ENCODE measurements around the gene ATL3.
"Not testable (repeated sequence)": the region's sequence is repeated elsewhere in the genome, so short reads cannot be mapped to it uniquely, and the experiment has no call there.

Gene ATL3, protein sequence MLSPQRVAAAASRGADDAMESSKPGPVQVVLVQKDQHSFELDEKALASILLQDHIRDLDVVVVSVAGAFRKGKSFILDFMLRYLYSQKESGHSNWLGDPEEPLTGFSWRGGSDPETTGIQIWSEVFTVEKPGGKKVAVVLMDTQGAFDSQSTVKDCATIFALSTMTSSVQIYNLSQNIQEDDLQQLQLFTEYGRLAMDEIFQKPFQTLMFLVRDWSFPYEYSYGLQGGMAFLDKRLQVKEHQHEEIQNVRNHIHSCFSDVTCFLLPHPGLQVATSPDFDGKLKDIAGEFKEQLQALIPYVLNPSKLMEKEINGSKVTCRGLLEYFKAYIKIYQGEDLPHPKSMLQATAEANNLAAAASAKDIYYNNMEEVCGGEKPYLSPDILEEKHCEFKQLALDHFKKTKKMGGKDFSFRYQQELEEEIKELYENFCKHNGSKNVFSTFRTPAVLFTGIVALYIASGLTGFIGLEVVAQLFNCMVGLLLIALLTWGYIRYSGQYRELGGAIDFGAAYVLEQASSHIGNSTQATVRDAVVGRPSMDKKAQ

GRCh38 chr11:63671322-63672155, at the start of gene ATL3:
TSS of gene ATL3 (minus strand) at chr11:63671376. CDS start at chr11:63671335, 41 bp downstream.
- peak; percentile 96 for DNase-seq

GRCh38 chr11:63720611-63721010, 49.4 kb upstream of the ATL3 start:
- DNase-seq = no peak

DNA sequence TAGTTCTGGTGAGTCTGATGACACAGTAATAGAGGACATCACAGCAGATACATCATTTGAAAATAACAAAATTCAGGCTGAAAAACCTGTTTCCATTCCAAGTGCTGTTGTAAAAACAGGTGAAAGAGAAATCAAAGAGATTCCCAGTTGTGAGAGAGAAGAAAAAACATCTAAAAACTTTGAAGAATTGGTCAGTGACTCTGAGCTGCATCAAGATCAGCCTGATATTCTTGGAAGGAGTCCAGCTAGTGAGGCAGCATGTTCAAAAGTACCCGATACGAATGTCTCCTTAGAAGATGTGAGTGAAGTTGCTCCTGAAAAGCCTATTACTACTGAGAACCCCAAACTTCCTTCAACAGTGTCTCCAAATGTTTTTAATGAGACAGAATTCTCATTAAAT, 48.8 kb upstream of the ATL3 start:
- DNase-seq = no peak

DNA sequence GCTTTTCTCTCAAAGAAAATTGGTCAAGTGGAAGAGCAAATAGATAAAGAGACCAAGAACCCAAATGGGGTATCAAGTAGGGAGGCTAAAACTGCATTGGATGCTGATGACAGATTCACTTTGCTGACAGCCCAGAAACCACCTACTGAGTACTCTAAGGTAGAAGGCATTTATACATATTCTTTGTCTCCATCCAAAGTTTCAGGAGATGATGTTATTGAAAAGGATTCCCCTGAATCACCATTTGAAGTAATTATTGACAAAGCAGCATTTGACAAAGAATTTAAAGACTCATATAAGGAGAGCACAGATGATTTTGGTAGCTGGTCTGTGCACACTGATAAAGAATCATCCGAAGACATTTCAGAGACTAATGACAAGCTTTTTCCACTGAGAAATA, 47.8 kb upstream of the ATL3 start:
- no peak for DNase-seq

DNA sequence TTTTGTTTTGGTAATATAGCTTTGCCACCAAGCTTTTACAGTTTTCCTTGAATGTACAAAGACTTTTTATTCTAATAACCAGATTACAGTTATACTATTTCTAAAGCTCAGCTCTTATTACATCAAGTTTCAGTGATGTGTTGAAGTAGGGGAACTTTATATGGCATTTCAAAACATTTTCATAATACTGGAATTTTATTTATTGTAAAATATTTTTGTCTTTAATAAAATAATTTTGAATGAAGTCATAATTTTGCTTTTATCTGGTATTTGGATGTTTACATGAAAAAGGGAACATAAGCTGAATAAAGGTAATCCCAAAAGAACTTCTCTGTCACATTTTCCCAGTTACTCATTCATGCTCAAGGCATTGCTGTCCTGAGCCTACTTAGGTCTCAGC, 44.9 kb upstream of the ATL3 start:
- no peak for DNase-seq

GRCh38 chr11:63713766-63714165, 42.6 kb upstream of the ATL3 start:
- no peak for DNase-seq

- DNase-seq = no peak
These were observed 40.7 kb upstream of the ATL3 start for GRCh38 chr11:63711838-63712237.

DNA sequence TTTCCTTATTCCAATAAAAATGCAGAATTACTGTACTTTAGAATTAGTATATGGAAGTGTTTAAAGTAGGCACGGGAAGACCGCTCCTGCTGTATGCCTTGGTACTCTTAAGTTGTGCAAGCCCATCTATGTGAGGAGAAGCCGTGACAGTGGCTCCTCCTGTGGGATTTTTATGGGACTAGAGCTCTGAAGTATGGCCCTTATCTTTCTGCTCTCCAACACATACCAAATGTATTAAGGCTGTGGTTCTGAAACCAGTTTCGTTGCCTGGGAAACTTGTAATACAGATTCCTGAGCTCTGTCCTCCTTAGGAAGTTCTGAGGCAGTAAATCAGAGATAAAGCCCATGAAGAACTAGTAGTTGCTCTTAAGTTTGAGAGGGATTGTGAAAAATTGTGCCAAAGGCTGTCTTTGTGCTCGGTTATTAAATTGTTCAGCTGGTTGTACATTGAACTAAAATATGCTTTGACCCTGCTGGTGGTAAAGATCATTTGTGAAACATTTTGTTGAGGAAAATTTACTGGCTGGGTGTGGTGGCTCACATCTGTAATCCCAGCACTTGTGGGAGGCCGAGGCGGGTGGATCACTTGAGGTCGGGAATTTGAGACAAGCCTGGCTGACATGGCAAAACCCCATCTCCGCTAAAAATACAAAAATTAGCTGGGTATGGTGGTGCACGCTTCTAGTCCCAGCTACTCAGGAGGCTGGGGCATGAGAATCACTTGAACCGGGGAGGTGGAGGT, 39.5 kb upstream of the ATL3 start:
- DNase-seq = no peak

- no peak for DNase-seq
These were observed 38.2 kb upstream of the ATL3 start for GRCh38 chr11:63709336-63709884.

DNA sequence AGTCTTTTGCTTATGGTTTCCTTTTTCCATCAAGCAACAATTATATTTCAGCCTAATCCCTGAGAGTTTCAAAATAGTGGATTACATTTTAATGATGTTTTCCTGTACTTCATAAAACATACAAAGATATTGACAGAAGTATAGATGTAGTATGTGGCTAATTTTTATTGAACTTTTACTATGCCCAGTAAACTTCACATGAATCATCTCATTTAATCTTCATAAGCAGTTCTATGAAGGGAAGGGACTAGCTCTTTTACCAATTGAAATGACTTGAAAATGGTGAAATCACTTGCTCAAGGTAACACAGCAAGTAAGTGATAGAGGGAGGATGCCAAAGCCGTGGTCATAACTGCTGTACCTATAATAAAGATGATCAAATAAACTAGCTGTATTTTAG, 37.6 kb upstream of the ATL3 start:
- no peak for DNase-seq

DNA sequence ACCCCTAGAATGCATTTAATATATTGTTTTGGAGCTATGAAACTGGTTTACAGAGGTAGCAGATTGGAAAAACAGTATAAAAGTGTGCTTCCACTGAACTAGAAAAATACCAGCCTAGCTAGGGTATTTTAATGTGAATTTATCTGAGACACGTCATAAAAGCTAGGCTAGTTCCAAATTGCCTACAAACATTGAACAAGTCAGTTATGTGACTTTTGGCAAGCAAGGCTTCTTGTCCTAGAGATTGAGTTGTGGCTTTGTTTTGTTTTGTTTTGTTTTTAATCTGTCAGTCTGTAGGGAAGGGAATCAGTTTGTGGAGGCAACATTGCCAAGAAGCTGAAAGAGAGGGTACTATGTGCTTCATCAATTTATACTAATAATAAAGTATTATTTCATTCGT, 34.4 kb upstream of the ATL3 start:
- DNase-seq = no peak

DNA sequence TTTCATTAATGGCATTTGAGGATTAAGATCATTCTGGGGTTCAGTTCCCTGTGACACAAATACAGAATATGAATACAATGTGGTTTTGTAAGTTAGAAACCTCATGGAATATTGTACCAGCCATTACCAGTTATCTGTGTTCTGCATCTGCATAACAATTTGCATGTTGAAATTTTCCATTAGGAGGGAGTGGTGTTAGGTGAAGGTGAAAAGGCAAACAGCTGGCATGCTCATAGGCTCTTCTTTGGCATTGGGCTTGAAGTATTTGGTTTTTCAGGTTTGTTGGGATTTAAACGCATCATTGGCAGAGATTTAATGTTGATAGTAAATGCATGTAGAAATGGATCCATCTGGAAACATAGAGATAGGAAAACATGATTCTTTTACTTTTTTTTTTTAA, 28.7 kb upstream of the ATL3 start:
- DNase-seq = no peak

- DNase-seq = no peak
These were observed 28.0 kb upstream of the ATL3 start for GRCh38 chr11:63698976-63699733.

DNA sequence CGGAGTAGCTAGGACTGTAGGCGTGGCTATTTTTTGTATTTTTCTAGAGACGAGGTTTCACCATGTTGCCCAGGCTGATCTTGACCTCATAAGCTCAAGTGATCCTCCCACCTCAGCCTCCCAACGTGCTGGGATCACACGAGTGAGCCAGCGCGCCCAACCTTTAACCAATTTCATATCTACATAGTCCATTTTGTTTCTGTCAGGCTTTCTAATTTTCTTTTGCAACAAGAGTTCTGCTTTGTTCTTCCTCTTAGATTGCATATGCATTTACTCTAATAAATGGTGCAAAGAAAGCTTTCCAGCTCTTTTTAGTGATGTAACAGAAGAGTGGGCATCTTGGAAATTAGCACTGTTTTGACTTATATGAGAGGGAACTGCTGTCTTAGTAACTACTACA, 23.4 kb upstream of the ATL3 start:
- DNase-seq = no peak

- DNase-seq = no peak
These were observed 16.7 kb upstream of the ATL3 start for GRCh38 chr11:63687845-63688244.

GRCh38 chr11:63686926-63687325, 15.8 kb upstream of the ATL3 start:
- DNase-seq = no peak

- not testable (repeated sequence) for DNase-seq
These were observed 14.1 kb upstream of the ATL3 start for GRCh38 chr11:63685158-63685721.

GRCh38 chr11:63683133-63683991, 12.2 kb upstream of the ATL3 start:
- no peak for DNase-seq

DNA sequence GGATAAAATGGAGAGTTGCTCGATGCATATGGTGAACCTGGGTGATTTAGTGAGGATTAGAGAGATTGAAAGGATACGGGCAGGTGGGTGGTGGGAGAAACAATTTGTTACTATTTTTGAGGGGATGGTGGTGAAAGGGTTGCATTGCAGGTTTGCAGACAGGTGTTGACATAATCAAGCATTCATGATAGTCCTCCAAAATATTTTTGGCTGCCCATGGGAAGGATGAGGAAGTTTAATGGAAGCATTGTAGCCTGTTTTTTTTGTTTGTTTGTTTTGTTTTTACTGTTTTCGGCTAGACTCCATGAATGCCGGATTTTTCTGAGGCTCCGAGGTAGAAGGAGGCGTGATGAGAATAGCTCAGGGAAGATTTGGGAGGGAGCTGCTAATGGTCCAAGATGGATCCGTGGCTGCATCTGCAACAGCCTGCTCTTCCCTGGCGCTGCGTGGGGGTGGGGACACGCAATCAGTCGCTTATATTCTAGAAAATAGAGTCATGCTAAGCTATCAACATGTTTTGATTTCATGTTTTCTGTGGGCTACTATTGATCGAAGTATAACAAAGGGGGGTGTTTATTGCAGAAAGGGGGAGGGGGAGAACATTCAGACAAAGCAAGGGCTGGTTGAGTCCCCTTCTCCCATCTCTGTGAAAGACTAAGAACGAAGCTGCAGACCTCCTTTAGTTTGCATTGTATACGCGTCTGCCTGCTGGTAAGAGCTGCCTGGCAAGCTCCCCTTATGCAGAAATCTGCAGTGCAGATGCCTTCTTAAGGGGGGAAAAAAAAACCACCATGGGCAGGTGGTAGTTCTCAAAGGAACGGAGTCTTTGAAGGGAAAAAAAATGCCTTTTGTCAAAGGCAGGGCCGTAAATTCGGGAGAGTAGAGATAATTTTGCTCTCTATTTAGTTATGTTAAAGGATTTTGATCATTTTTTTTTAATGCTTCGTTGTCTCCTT, 11.2 kb upstream of the ATL3 start:
- DNase-seq = no peak
